ENCODE measurements around the gene FBN1.

Gene FBN1

GRCh38 chr15:48596841-48597240 is 48.7 kb downstream of the FBN1 start:
- TF ChIP-seq CTCF (IDR thresholded peaks at IDR 0.05; ENCODE audit: low read depth, low read length, missing control alignments), result no peak
- DNase-seq (ENCODE audit: low read depth), result no peak
- in situ Hi-C loops (cut with HindIII; ENCODE audit: low sequenced_read_pairs), result no loop called here
- H3K4me3 ChIP-seq (ENCODE audit: low read depth, low read length), result no peak overlapping the region

GRCh38 chr15:48596415-48596814 is 49.1 kb downstream of the FBN1 start:
- TF ChIP-seq CTCF (IDR thresholded peaks at IDR 0.05; ENCODE audit: low read depth, low read length, missing control alignments), result no peak
- in situ Hi-C loops (cut with HindIII; ENCODE audit: low sequenced_read_pairs), result no loop called here
- H3K4me3 ChIP-seq (ENCODE audit: low read depth, low read length), result no peak overlapping the region
- DNase-seq (ENCODE audit: low read depth), result no peak

GRCh38 chr15:48595981-48596380 is 49.5 kb downstream of the FBN1 start:
- no peak for DNase-seq (ENCODE audit: low read depth)
- TF ChIP-seq CTCF (IDR thresholded peaks at IDR 0.05; ENCODE audit: low read depth, low read length, missing control alignments), result no peak
- H3K4me3 ChIP-seq (ENCODE audit: low read depth, low read length), result no peak overlapping the region
- in situ Hi-C loops (cut with HindIII; ENCODE audit: low sequenced_read_pairs), result no loop called here

- no peak for DNase-seq (ENCODE audit: low read depth)
- H3K4me3 ChIP-seq (ENCODE audit: low read depth, low read length), result no peak overlapping the region
- in situ Hi-C loops (cut with HindIII; ENCODE audit: low sequenced_read_pairs), result no loop called here
- no peak for TF ChIP-seq CTCF (IDR thresholded peaks at IDR 0.05; ENCODE audit: low read depth, low read length, missing control alignments)
Measured at GRCh38 chr15:48592933-48593332, 52.6 kb downstream of the FBN1 start.

GRCh38 chr15:48592221-48592731 is 53.2 kb downstream of the FBN1 start:
- no peak for TF ChIP-seq CTCF (IDR thresholded peaks at IDR 0.05; ENCODE audit: low read depth, low read length, missing control alignments)
- no peak overlapping the region for H3K4me3 ChIP-seq (ENCODE audit: low read depth, low read length)
- peak; percentile 89 for DNase-seq (ENCODE audit: low read depth)
- in situ Hi-C loops (cut with HindIII; ENCODE audit: low sequenced_read_pairs), result no loop called here

- no peak for DNase-seq (ENCODE audit: low read depth)
- no peak for TF ChIP-seq CTCF (IDR thresholded peaks at IDR 0.05; ENCODE audit: low read depth, low read length, missing control alignments)
- in situ Hi-C loops (cut with HindIII; ENCODE audit: low sequenced_read_pairs), result no loop called here
- no peak overlapping the region for H3K4me3 ChIP-seq (ENCODE audit: low read depth, low read length)
Measured at GRCh38 chr15:48590723-48591122, 54.8 kb downstream of the FBN1 start.
